Nephron progenitor cell (in vitro differentiated cells): ENCODE data around the gene PSORS1C2.

Experiments used
- DNase-seq: peaks from one replicate; pipeline ENCODE4 v3.0.0; 2021
- H3K27ac Mint-ChIP-seq: 2 replicates; pipeline ENCODE4 v1.8.0; 2021; ENCODE audit warnings: mild to moderate bottlenecking, moderate library complexity, mixed read lengths
- H3K27me3 Mint-ChIP-seq: 2 replicates; pipeline ENCODE4 v1.8.0; 2021; ENCODE audit warnings: mild to moderate bottlenecking, low read depth, mixed read lengths; ENCODE audit not compliant: poor library complexity
- H3K36me3 Mint-ChIP-seq: 2 replicates; pipeline ENCODE4 v1.8.0; 2021; ENCODE audit warnings: low read depth, mixed read lengths
- H3K4me1 Mint-ChIP-seq: 2 replicates; pipeline ENCODE4 v1.8.0; 2021; ENCODE audit warnings: mixed read lengths
- H3K4me3 Mint-ChIP-seq: 2 replicates; pipeline ENCODE4 v1.8.0; 2021; ENCODE audit warnings: mild to moderate bottlenecking, moderate library complexity, mixed read lengths
- H3K9me3 Mint-ChIP-seq: 2 replicates; pipeline ENCODE4 v1.8.0; 2021; ENCODE audit warnings: mild to moderate bottlenecking, moderate library complexity, mixed read lengths
- CTCF ChIP-seq: fragments of 200-600 bp; sonication (generic); IDR thresholded peaks from 2 replicates; pipeline ENCODE4 v1.5.0; 2021; ENCODE audit warnings: antibody characterized with exemption

PSORS1C2 gene

GRCh38 chr6:31125586-31126363, 13.1 kb downstream of the PSORS1C2 start:
- DNase-seq: no peak

GRCh38 chr6:31125162-31125561, 13.7 kb downstream of the PSORS1C2 start:
- Mint-ChIP-seq H3K27ac (no peak overlapping the region), H3K9me3 (no peaks in the 10 kb centered on the region), H3K36me3 (no peaks in the 10 kb centered on the region), H3K27me3 (peaks cover 11% of the 10 kb centered on the region), H3K4me3 (no peak overlapping the region), H3K4me1 (peaks cover 26% of the 10 kb centered on the region)
- no peak for DNase-seq
- TF ChIP-seq CTCF: no peak

More at GRCh38 chr6:31125586-31126363, 13.1 kb downstream of the PSORS1C2 start:
- H3K36me3 Mint-ChIP-seq: no peaks in the 10 kb centered on the region
- H3K27ac Mint-ChIP-seq: no peak overlapping the region
- no peak for TF ChIP-seq CTCF
- peaks cover 26% of the 10 kb centered on the region for H3K4me1 Mint-ChIP-seq
- no peak overlapping the region for H3K4me3 Mint-ChIP-seq
- peaks cover 11% of the 10 kb centered on the region for H3K27me3 Mint-ChIP-seq
- no peaks in the 10 kb centered on the region for H3K9me3 Mint-ChIP-seq

- no peak for DNase-seq
- Mint-ChIP-seq H3K36me3 (no peaks in the 10 kb centered on the region), H3K9me3 (no peaks in the 10 kb centered on the region), H3K27ac (no peak overlapping the region), H3K27me3 (peaks cover 4% of the 10 kb centered on the region), H3K4me1 (peaks cover 26% of the 10 kb centered on the region), H3K4me3 (no peak overlapping the region)
- no peak for TF ChIP-seq CTCF
Observed at GRCh38 chr6:31122791-31123706, 15.8 kb downstream of the PSORS1C2 start.

- H3K27ac Mint-ChIP-seq: peak overlapping the region; percentile 34
- TF ChIP-seq CTCF: no peak
Observed at GRCh38 chr6:31121131-31121790, 17.6 kb downstream of the PSORS1C2 start.

GRCh38 chr6:31120151-31120915, 18.5 kb downstream of the PSORS1C2 start, which contains the start of gene CDSN:
CDSN (minus strand) TSS chr6:31120446; CDS start chr6:31120419, 27 bp downstream.
- H3K4me3 Mint-ChIP-seq: no peak within 1 kb of the TSS
- TF ChIP-seq CTCF: no peak
- H3K4me1 Mint-ChIP-seq: peaks cover 32% of the 10 kb centered on the region
- DNase-seq: no peak
- peak within 1 kb of the TSS; percentile 46 for H3K27ac Mint-ChIP-seq
- peaks cover 6% of the 10 kb centered on the region for H3K27me3 Mint-ChIP-seq
- H3K9me3 Mint-ChIP-seq: no peaks in the 10 kb centered on the region
- H3K36me3 Mint-ChIP-seq: no peaks in the 10 kb centered on the region

More at GRCh38 chr6:31121131-31121790, 17.6 kb downstream of the PSORS1C2 start:
- H3K4me1 Mint-ChIP-seq: peaks cover 31% of the 10 kb centered on the region
- peaks cover 3% of the 10 kb centered on the region for H3K27me3 Mint-ChIP-seq
- no peak for DNase-seq
- no peaks in the 10 kb centered on the region for H3K36me3 Mint-ChIP-seq
- H3K9me3 Mint-ChIP-seq: no peaks in the 10 kb centered on the region
- no peak overlapping the region for H3K4me3 Mint-ChIP-seq
